GM12878 (cell line): ENCODE measurements around the gene DCDC1. TPM values are rescaled to one million over a fixed set of nuclear protein-coding genes. Genes with fewer than 3 reads are reported as not detected.

Source experiments
- ATAC-seq: fragments of 200-7000 bp; cut with Tn5 transposase; 3 replicates; pipeline ENCODE4 v1.9.1; 2020; ENCODE audit warnings: mild to moderate bottlenecking, moderate library complexity
- BruUV-seq: library from RNA; stranded (reverse); fragments of 400-500 nt; replicated peaks from 2 replicates; lab custom pipeline; 2021; lab: Mats Ljungman, UMichigan
- CTCF ChIA-PET: fragments of 300-600 bp; sonication (Branson Sonifier 250); formaldehyde crosslinking; extraction: SDS; loops from one replicate; lab custom pipeline; 2021; ENCODE audit warnings: inconsistent platforms; lab: Yijun Ruan, JAX
- POLR2A ChIA-PET: fragments of 350-600 bp; formaldehyde crosslinking; extraction: SDS; loops from one replicate; lab custom pipeline; 2021; ENCODE audit warnings: inconsistent platforms; lab: Charles Lee
- RAD21 ChIA-PET: fragments of 300-600 bp; sonication (Branson Sonifier 250); formaldehyde crosslinking; loops from one replicate; lab custom pipeline; 2023; ENCODE audit warnings: antibody characterized with exemption; ENCODE audit not compliant: unreplicated experiment; lab: Charles Lee
- SMC1A ChIA-PET: fragments of 300-600 bp; sonication (Branson Sonifier 250); formaldehyde crosslinking; loops from one replicate; lab custom pipeline; 2023; ENCODE audit not compliant: unreplicated experiment, uncharacterized antibody; lab: Charles Lee
- DNase-seq: peaks from one replicate; pipeline ENCODE4 v3.0.0-alpha.2; 2011; ENCODE audit warnings: low read depth, low spot score
- FAIRE-seq: peaks from 3 replicates; lab custom pipeline; 2011; peaks lifted over from hg19 to GRCh38; lab: Jason Lieb, UNC
- H2AFZ ChIP-seq: 2 replicates; pipeline ENCODE4 v1.6.0; 2011; ENCODE audit warnings: low read depth, low read length, control low read depth; ENCODE audit not compliant: control insufficient read depth
- H3K27ac ChIP-seq: 2 replicates; pipeline ENCODE4 v1.5.1; 2011; ENCODE audit warnings: control low read depth; ENCODE audit not compliant: control insufficient read depth, insufficient read depth
- H3K27me3 ChIP-seq, 2 experiments: replicated peaks in 1 of 2; 2 replicates each; pipeline versions ENCODE4 v1.6.0 to v1.6.1; 2011; ENCODE audit warnings: low read length in 1 of 2; ENCODE audit not compliant: control insufficient read depth in 2 of 2, insufficient read depth in 2 of 2
- H3K36me3 ChIP-seq, 2 experiments: 2 replicates each; pipeline ENCODE4 v1.5.1; 2011; ENCODE audit warnings: low read length in 1 of 2; ENCODE audit not compliant: control insufficient read depth in 2 of 2, insufficient read depth in 2 of 2
- H3K4me1 ChIP-seq: 2 replicates; pipeline ENCODE4 v1.6.1; 2011; ENCODE audit warnings: mild to moderate bottlenecking, low read length, moderate library complexity, mixed read lengths; ENCODE audit not compliant: control insufficient read depth, insufficient read depth
- H3K4me2 ChIP-seq: 2 replicates; pipeline ENCODE4 v1.6.0; 2011; ENCODE audit warnings: control low read depth; ENCODE audit not compliant: control insufficient read depth, insufficient read depth
- H3K4me3 ChIP-seq: fragments of 200-600 bp; sonication (generic); 2 replicates; pipeline ENCODE4 v1.5.1; 2016
- H3K79me2 ChIP-seq: 2 replicates; pipeline ENCODE4 v1.6.0; 2011; ENCODE audit warnings: low read length; ENCODE audit not compliant: control insufficient read depth, insufficient read depth
- H3K9ac ChIP-seq: 2 replicates; pipeline ENCODE4 v1.8.0; 2011; ENCODE audit warnings: low read length, control low read depth, mixed read lengths; ENCODE audit not compliant: control insufficient read depth, insufficient read depth
- H3K9me3 ChIP-seq: replicated peaks from 3 replicates; pipeline ENCODE4 v1.5.1; 2011; ENCODE audit warnings: mild to moderate bottlenecking, low read length; ENCODE audit not compliant: control insufficient read depth, insufficient read depth
- H4K20me1 ChIP-seq: 2 replicates; pipeline ENCODE4 v1.6.0; 2011; ENCODE audit not compliant: control insufficient read depth, insufficient read depth
- ATF7 ChIP-seq: fragments of 450-650 bp; IDR thresholded peaks from 2 replicates; pipeline ENCODE4 v1.6.1; 2016; ENCODE audit warnings: low read depth, mild to moderate bottlenecking
- CBX5 ChIP-seq: sonication (generic); IDR thresholded peaks from 2 replicates; pipeline ENCODE4 v1.6.1; 2016; ENCODE audit warnings: low read depth, moderate library complexity, mild to moderate bottlenecking, inconsistent platforms
- FOXK2 ChIP-seq: fragments of 450-650 bp; IDR thresholded peaks from 2 replicates; pipeline ENCODE4 v1.6.1; 2017; ENCODE audit warnings: mild to moderate bottlenecking, moderate library complexity
- HCFC1 ChIP-seq: fragments of 150-350 bp; IDR thresholded peaks from 2 replicates; pipeline ENCODE4 v1.6.1; 2014; ENCODE audit warnings: low read length
- HDGF ChIP-seq: fragments of 450-650 bp; IDR thresholded peaks from 2 replicates; pipeline ENCODE4 v1.6.1; 2016; ENCODE audit warnings: antibody characterized with exemption
- MTA3 ChIP-seq: IDR thresholded peaks from 2 replicates; pipeline ENCODE4 v1.6.1; 2012; ENCODE audit warnings: low read length, inconsistent platforms, borderline replicate concordance
- NBN ChIP-seq: fragments of 450-650 bp; IDR thresholded peaks from 2 replicates; pipeline ENCODE4 v1.6.1; 2016
- NFYB ChIP-seq: IDR thresholded peaks from 2 replicates; pipeline ENCODE4 v1.6.1; 2011; ENCODE audit warnings: low read depth, mild to moderate bottlenecking, low read length, improper control_type of control experiment, moderate library complexity; ENCODE audit not compliant: insufficient read depth
- PAX8 ChIP-seq: fragments of 450-650 bp; IDR thresholded peaks from 2 replicates; pipeline ENCODE4 v1.6.1; 2017; ENCODE audit warnings: mild to moderate bottlenecking, moderate library complexity
- SIX5 ChIP-seq: IDR thresholded peaks from 2 replicates; pipeline ENCODE4 v1.6.1; 2011; ENCODE audit warnings: mild to moderate bottlenecking, low read depth, low read length, moderate library complexity; ENCODE audit not compliant: severe bottlenecking
- YY1 ChIP-seq: IDR thresholded peaks from 2 replicates; pipeline ENCODE4 v1.6.1; 2011; ENCODE audit warnings: low read depth, mild to moderate bottlenecking, low read length
- ZSCAN29 ChIP-seq: fragments of 450-650 bp; IDR thresholded peaks from 2 replicates; pipeline ENCODE4 v1.6.1; 2017; ENCODE audit warnings: mild to moderate bottlenecking, moderate library complexity
- WGBS: methylation state at CpG from one replicate; pipeline ENCODE4 v1.1.6; 2016; ENCODE audit warnings: low lambda C conversion rate; ENCODE audit not compliant: insufficient replicate concordance, insufficient coverage; ENCODE audit errors: missing lambda C conversion rate; 5-methylcytosine and 5-hydroxymethylcytosine counted together
- in situ Hi-C: fragments of 300-500 bp; cut with MboI; formaldehyde crosslinking; loops from 9 replicates; pipeline ENCODE4 v1.14.3; 2018; ENCODE audit warnings: mixed read lengths
- intact Hi-C: fragments of 100-400 bp; cut with micrococcal nuclease; formaldehyde crosslinking; loops from one replicate; pipeline ENCODE4 v1.14.2; 2022; ENCODE audit not compliant: unreplicated experiment
- polyA plus RNA-seq, 11 experiments: library from polyadenylated mRNA; depleted of rRNA in 4 of 11; unstranded in 6 of 11; stranded (reverse) in 5 of 11; fragments of >200 nt; fragmentation: Nextera tagmentation in 4 of 11; fragmentation: Illumina TruSeq in 1 of 11; extraction: Ambion mirVana in 4 of 11; extraction: Trizol in 1 of 11; gene quantifications; 1 replicate in 1 of 11; 2 replicates in 10 of 11; pipeline versions ENCODE4 v1.2.1 to v1.2.3, GENCODE V29; 2011 to 2016; ENCODE audit warnings: inconsistent platforms in 2 of 11, missing spikeins in 2 of 11, low read depth in 1 of 11
- total RNA-seq, 4 experiments: library from RNA; depleted of rRNA in 3 of 4; stranded (reverse); fragments of >200 nt in 3 of 4; fragmentation: Illumina TruSeq in 1 of 4; extraction: Trizol in 1 of 4; gene quantifications; 2 replicates each; pipeline versions ENCODE4 v1.2.1 to v1.2.3, GENCODE V29; 2013 to 2021
- TF ChIP-seq, protein P1 (sequence below): fragments of 450-650 bp; IDR thresholded peaks from 2 replicates; pipeline ENCODE4 v1.6.1; 2017; ENCODE audit warnings: low read depth, mild to moderate bottlenecking, moderate library complexity
- TF ChIP-seq, protein P2 (sequence below): fragments of 450-650 bp; IDR thresholded peaks from 2 replicates; pipeline ENCODE4 v1.6.1; 2017; ENCODE audit warnings: borderline replicate concordance
- TF ChIP-seq, protein P3 (sequence below): fragments of 450-650 bp; IDR thresholded peaks from 2 replicates; pipeline ENCODE4 v1.6.1; 2016; ENCODE audit warnings: mild to moderate bottlenecking, moderate library complexity, borderline replicate concordance
- TF ChIP-seq, protein P4 (sequence below): IDR thresholded peaks from 2 replicates; pipeline ENCODE4 v1.6.1; 2012; ENCODE audit warnings: low read depth, low read length, improper control_type of control experiment

DCDC1 gene
- total and polyA plus RNA-seq, 10 of the 15 experiments (the other 5 are each of a cell fraction or from before 2014, with no cell fraction given), result not detected

DNA sequence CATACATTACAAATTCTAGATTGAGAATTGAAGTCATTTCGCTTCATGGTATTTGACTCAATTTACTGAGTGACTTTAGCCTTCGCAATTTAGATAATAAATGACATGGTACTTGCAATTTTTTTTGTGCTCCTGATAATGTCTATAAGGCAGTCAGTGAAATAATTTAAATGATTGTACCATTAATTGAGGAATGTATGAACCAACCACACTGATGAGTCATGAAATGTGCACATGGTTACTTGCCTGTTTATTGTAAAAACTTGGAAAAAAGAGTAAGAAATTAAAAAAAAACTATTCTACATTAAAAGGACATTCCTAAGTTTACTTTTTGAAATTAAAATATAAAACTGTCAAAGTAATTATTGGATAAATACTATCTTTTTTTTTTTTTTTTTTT, 43.4 kb upstream of the DCDC1 start (continued):
- no peak for TF ChIP-seq ZSCAN29
- no peak for TF ChIP-seq YY1
- no peak for TF ChIP-seq HCFC1
- TF ChIP-seq, protein P1, sequence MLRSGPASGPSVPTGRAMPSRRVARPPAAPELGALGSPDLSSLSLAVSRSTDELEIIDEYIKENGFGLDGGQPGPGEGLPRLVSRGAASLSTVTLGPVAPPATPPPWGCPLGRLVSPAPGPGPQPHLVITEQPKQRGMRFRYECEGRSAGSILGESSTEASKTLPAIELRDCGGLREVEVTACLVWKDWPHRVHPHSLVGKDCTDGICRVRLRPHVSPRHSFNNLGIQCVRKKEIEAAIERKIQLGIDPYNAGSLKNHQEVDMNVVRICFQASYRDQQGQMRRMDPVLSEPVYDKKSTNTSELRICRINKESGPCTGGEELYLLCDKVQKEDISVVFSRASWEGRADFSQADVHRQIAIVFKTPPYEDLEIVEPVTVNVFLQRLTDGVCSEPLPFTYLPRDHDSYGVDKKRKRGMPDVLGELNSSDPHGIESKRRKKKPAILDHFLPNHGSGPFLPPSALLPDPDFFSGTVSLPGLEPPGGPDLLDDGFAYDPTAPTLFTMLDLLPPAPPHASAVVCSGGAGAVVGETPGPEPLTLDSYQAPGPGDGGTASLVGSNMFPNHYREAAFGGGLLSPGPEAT, result no peak
- no peak for TF ChIP-seq NFYB
- no peak for TF ChIP-seq FOXK2
- no peak for TF ChIP-seq PAX8
- TF ChIP-seq, all 136 proteins: peak for 0

DNA sequence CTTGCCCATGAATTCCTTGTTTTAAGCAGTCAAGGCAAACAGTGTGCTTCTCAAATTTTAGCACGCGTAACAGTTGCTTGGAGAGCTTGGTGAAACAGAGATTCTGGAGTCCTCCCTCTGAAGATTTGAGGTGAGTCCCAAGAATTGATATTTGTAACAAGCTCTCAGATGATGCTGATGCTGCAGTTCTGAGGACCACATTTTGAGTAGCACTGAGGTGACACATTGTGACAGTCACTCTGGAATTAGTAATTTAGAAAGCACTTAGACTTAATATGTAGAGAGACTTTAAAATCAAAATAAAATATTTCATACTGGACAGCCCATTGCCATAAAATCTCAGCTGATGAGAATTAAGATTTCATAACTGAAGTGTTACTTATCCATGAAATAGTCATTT, 38.7 kb upstream of the DCDC1 start:
- no peak overlapping the region for H3K9ac ChIP-seq
- H3K79me2 ChIP-seq, result no peaks in the 10 kb centered on the region
- no peaks in the 10 kb centered on the region for H3K27me3 ChIP-seq
- BruUV-seq, result no TSS peak
- no peak overlapping the region for H3K27ac ChIP-seq
- no peaks in the 10 kb centered on the region for H4K20me1 ChIP-seq
- SMC1A ChIA-PET, result no interaction called here
- CTCF ChIA-PET, result interaction anchor here (1.1 kb wide), 1 partner anchor 10 kb away, joined by 4 read pairs; no protein-coding TSS in a partner anchor
- 100% methylated on average over 2 of the region's 2 CpGs for WGBS
- POLR2A ChIA-PET, result no interaction called here
- no peaks in the 10 kb centered on the region for H3K36me3 ChIP-seq
- no peaks in the 10 kb centered on the region for H3K4me1 ChIP-seq
- H2AFZ ChIP-seq, result no peak overlapping the region
- no peak for TF ChIP-seq NBN
- no peak for TF ChIP-seq CBX5
- TF ChIP-seq HDGF, result no peak
- TF ChIP-seq, protein P2, sequence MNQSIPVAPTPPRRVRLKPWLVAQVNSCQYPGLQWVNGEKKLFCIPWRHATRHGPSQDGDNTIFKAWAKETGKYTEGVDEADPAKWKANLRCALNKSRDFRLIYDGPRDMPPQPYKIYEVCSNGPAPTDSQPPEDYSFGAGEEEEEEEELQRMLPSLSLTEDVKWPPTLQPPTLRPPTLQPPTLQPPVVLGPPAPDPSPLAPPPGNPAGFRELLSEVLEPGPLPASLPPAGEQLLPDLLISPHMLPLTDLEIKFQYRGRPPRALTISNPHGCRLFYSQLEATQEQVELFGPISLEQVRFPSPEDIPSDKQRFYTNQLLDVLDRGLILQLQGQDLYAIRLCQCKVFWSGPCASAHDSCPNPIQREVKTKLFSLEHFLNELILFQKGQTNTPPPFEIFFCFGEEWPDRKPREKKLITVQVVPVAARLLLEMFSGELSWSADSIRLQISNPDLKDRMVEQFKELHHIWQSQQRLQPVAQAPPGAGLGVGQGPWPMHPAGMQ, result no peak
- no peak for TF ChIP-seq ATF7
- TF ChIP-seq, protein P3, sequence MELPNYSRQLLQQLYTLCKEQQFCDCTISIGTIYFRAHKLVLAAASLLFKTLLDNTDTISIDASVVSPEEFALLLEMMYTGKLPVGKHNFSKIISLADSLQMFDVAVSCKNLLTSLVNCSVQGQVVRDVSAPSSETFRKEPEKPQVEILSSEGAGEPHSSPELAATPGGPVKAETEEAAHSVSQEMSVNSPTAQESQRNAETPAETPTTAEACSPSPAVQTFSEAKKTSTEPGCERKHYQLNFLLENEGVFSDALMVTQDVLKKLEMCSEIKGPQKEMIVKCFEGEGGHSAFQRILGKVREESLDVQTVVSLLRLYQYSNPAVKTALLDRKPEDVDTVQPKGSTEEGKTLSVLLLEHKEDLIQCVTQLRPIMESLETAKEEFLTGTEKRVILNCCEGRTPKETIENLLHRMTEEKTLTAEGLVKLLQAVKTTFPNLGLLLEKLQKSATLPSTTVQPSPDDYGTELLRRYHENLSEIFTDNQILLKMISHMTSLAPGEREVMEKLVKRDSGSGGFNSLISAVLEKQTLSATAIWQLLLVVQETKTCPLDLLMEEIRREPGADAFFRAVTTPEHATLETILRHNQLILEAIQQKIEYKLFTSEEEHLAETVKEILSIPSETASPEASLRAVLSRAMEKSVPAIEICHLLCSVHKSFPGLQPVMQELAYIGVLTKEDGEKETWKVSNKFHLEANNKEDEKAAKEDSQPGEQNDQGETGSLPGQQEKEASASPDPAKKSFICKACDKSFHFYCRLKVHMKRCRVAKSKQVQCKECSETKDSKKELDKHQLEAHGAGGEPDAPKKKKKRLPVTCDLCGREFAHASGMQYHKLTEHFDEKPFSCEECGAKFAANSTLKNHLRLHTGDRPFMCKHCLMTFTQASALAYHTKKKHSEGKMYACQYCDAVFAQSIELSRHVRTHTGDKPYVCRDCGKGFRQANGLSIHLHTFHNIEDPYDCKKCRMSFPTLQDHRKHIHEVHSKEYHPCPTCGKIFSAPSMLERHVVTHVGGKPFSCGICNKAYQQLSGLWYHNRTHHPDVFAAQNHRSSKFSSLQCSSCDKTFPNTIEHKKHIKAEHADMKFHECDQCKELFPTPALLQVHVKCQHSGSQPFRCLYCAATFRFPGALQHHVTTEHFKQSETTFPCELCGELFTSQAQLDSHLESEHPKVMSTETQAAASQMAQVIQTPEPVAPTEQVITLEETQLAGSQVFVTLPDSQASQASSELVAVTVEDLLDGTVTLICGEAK, result no peak
- no peak for TF ChIP-seq SIX5
- TF ChIP-seq, protein P4, sequence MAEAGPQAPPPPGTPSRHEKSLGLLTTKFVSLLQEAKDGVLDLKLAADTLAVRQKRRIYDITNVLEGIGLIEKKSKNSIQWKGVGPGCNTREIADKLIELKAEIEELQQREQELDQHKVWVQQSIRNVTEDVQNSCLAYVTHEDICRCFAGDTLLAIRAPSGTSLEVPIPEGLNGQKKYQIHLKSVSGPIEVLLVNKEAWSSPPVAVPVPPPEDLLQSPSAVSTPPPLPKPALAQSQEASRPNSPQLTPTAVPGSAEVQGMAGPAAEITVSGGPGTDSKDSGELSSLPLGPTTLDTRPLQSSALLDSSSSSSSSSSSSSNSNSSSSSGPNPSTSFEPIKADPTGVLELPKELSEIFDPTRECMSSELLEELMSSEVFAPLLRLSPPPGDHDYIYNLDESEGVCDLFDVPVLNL, result no peak
- TF ChIP-seq MTA3, result no peak
- H3K9me3 ChIP-seq, result no peaks in the 10 kb centered on the region
- RAD21 ChIA-PET, result no interaction called here
- in situ Hi-C loops (no loop called here), intact Hi-C loops (no loop called here)
- ATAC-seq, result no peak
- no peak overlapping the region for H3K4me3 ChIP-seq
- FAIRE-seq, result peak; percentile 49
- DNase-seq, result no peak
- H3K4me2 ChIP-seq, result no peak overlapping the region
